ENCODE data around the gene GPR26. TPM values are rescaled to one million over a fixed set of nuclear protein-coding genes. Genes with fewer than 3 reads are reported as not detected.

GPR26 gene
- total and polyA plus RNA-seq, 2 donors (not counting 1 experiment from before 2014, with no cell fraction given): not detected

- Mint-ChIP-seq H3K9me3 (ENCODE audit: insufficient read depth) (no peaks in the 10 kb centered on the region), H3K27ac (no peak overlapping the region), H3K4me1 (no peaks in the 10 kb centered on the region), H3K4me3 (no peak overlapping the region), H3K27me3 (peaks cover 14% of the 10 kb centered on the region)
- ATAC-seq (ENCODE audit: low read depth) (no peak), DNase-seq (no peak)
- H3K4me3 ChIP-seq (ENCODE audit: control extremely low read depth in 1 of 5, extremely low read depth in 1 of 5, insufficient read depth in 1 of 5, low read depth in 2 of 5, low read length in 4 of 5): no peak overlapping the region
- H3K27ac ChIP-seq (ENCODE audit: low read length in 2 of 2): no peak overlapping the region
- no peak overlapping the region for H3K9ac ChIP-seq (ENCODE audit: low read length)
- ChIA-PET CTCF (no interaction called here), POLR2A (no interaction called here)
- no peaks in the 10 kb centered on the region for H4K20me1 ChIP-seq (ENCODE audit: control insufficient read depth, insufficient read depth, low read length, poor library complexity, severe bottlenecking)
- intact Hi-C loops (cut with micrococcal nuclease): no loop called here
- H3K4me2 ChIP-seq (replicated peaks; ENCODE audit: low read depth, low read length, poor library complexity, severe bottlenecking): no peak overlapping the region
- H3K79me2 ChIP-seq (ENCODE audit: control insufficient read depth, insufficient read depth, low read length): no peaks in the 10 kb centered on the region
- no peaks in the 10 kb centered on the region for H3K9me3 ChIP-seq (ENCODE audit: control extremely low read depth in 1 of 3, control insufficient read depth in 2 of 3, insufficient read depth in 1 of 3, low read length in 2 of 3)
- 76% methylated on average over 9 of the region's 9 CpGs for WGBS (ENCODE audit: insufficient coverage)
- TF ChIP-seq CTCF (IDR thresholded peaks at IDR 0.05) (no peak), EZH2 (IDR thresholded peaks at IDR 0.05; ENCODE audit: borderline replicate concordance, insufficient read depth, low read depth, low read length, poor library complexity, severe bottlenecking) (no peak)
- H3K27me3 ChIP-seq (replicated peaks in 1 of 4; ENCODE audit: control extremely low read depth in 1 of 4, control insufficient read depth in 3 of 4, insufficient read depth in 4 of 4, low read length in 3 of 4): peaks cover 0 to 3% (median 0%) of the 10 kb centered on the region in 4 experiments
- H2AFZ ChIP-seq (ENCODE audit: insufficient read depth, low read depth, low read length, poor library complexity, severe bottlenecking): no peak overlapping the region
- no peaks in the 10 kb centered on the region for H3K36me3 ChIP-seq (replicated peaks in 1 of 2; ENCODE audit: control extremely low read depth in 1 of 2, control insufficient read depth in 1 of 2, extremely low read depth in 1 of 2, insufficient read depth in 2 of 2, low read length in 1 of 2)
- H3K4me1 ChIP-seq (ENCODE audit: control insufficient read depth in 2 of 2, insufficient read depth in 2 of 2, low read length in 2 of 2): no peaks in the 10 kb centered on the region
Observed at GRCh38 chr10:123620621-123621020, 45.5 kb upstream of the GPR26 start.

GRCh38 chr10:123621492-123621891, 44.7 kb upstream of the GPR26 start:
- peaks cover 10% of the 10 kb centered on the region for H3K27me3 Mint-ChIP-seq
- H3K9me3 ChIP-seq (ENCODE audit: control extremely low read depth in 1 of 3, control insufficient read depth in 2 of 3, insufficient read depth in 1 of 3, low read length in 2 of 3): no peaks in the 10 kb centered on the region
- peaks cover 0 to 3% (median 0%) of the 10 kb centered on the region in 4 experiments for H3K27me3 ChIP-seq (replicated peaks in 1 of 4; ENCODE audit: control extremely low read depth in 1 of 4, control insufficient read depth in 3 of 4, insufficient read depth in 4 of 4, low read length in 3 of 4)
- H3K27ac ChIP-seq (ENCODE audit: low read length in 2 of 2): no peak overlapping the region
- no peak overlapping the region for H3K27ac Mint-ChIP-seq
- intact Hi-C loops (cut with micrococcal nuclease): no loop called here
- no peaks in the 10 kb centered on the region for H3K79me2 ChIP-seq (ENCODE audit: control insufficient read depth, insufficient read depth, low read length)
- ChIA-PET CTCF (no interaction called here), POLR2A (no interaction called here)
- H3K9ac ChIP-seq (ENCODE audit: low read length): no peak overlapping the region
- no peak for TF ChIP-seq CTCF (IDR thresholded peaks at IDR 0.05)
- DNase-seq: no peak
- ATAC-seq (ENCODE audit: low read depth): no peak
- no peaks in the 10 kb centered on the region for H3K4me1 ChIP-seq (ENCODE audit: control insufficient read depth in 2 of 2, insufficient read depth in 2 of 2, low read length in 2 of 2)
- no peaks in the 10 kb centered on the region for H3K9me3 Mint-ChIP-seq (ENCODE audit: insufficient read depth)
- no peaks in the 10 kb centered on the region for H4K20me1 ChIP-seq (ENCODE audit: control insufficient read depth, insufficient read depth, low read length, poor library complexity, severe bottlenecking)
- no peak overlapping the region for H3K4me3 ChIP-seq (ENCODE audit: control extremely low read depth in 1 of 5, extremely low read depth in 1 of 5, insufficient read depth in 1 of 5, low read depth in 2 of 5, low read length in 4 of 5)
- H2AFZ ChIP-seq (ENCODE audit: insufficient read depth, low read depth, low read length, poor library complexity, severe bottlenecking): no peak overlapping the region
- H3K4me3 Mint-ChIP-seq: no peak overlapping the region
- H3K4me1 Mint-ChIP-seq: no peaks in the 10 kb centered on the region
- H3K36me3 ChIP-seq (replicated peaks in 1 of 2; ENCODE audit: control extremely low read depth in 1 of 2, control insufficient read depth in 1 of 2, extremely low read depth in 1 of 2, insufficient read depth in 2 of 2, low read length in 1 of 2): no peaks in the 10 kb centered on the region
- no peak overlapping the region for H3K4me2 ChIP-seq (replicated peaks; ENCODE audit: low read depth, low read length, poor library complexity, severe bottlenecking)
- 44% methylated on average over 1 of the region's 2 CpGs for WGBS (ENCODE audit: insufficient coverage)

Measured in B cell (primary cell).